Skin of body (tissue), 2 donors: ENCODE measurements around the gene OBSL1. TPM values are rescaled to one million over a fixed set of nuclear protein-coding genes. Genes with fewer than 3 reads are reported as not detected.

ENCODE experiments used
- DNase-seq: peaks from one replicate; lab custom pipeline; 2025; lab: John Stamatoyannopoulos, UW
- total RNA-seq: library from RNA; depleted of rRNA; stranded (reverse); fragments of >200 nt; gene quantifications from one replicate; pipeline ENCODE4 v1.2.3, GENCODE V29; 2014

Gene OBSL1
- total RNA-seq, 1 donor from 2014 or later, result 47.0 TPM

- no peak for DNase-seq
These were observed 3.5 kb downstream of the OBSL1 start for GRCh38 chr2:219567791-219568361.

GRCh38 chr2:219567131-219567530, 4.2 kb downstream of the OBSL1 start:
- no peak for DNase-seq

GRCh38 chr2:219566640-219567039, 4.7 kb downstream of the OBSL1 start:
- DNase-seq, result no peak

GRCh38 chr2:219565130-219566080, 5.9 kb downstream of the OBSL1 start:
- no peak for DNase-seq

- no peak for DNase-seq
These were observed 7.9 kb downstream of the OBSL1 start for GRCh38 chr2:219563271-219563928.

- DNase-seq, result no peak
These were observed 9.0 kb downstream of the OBSL1 start for GRCh38 chr2:219562049-219563020.

- DNase-seq, result no peak
These were observed 9.9 kb downstream of the OBSL1 start for GRCh38 chr2:219561179-219562048.

GRCh38 chr2:219560893-219561178, 10.5 kb downstream of the OBSL1 start:
- DNase-seq, result no peak

GRCh38 chr2:219560037-219560892, 11.1 kb downstream of the OBSL1 start:
- no peak for DNase-seq

GRCh38 chr2:219559156-219559915, 12.0 kb downstream of the OBSL1 start:
- DNase-seq, result no peak

GRCh38 chr2:219557791-219558785, 13.3 kb downstream of the OBSL1 start:
- DNase-seq, result no peak

- no peak for DNase-seq
These were observed 14.0 kb downstream of the OBSL1 start for GRCh38 chr2:219557320-219557719.

GRCh38 chr2:219556413-219556812, 14.9 kb downstream of the OBSL1 start:
- no peak for DNase-seq

GRCh38 chr2:219555956-219556355, 15.4 kb downstream of the OBSL1 start:
- DNase-seq, result no peak

GRCh38 chr2:219554350-219554749, 17.0 kb downstream of the OBSL1 start:
- no peak for DNase-seq

GRCh38 chr2:219553463-219553963, 17.8 kb downstream of the OBSL1 start:
- DNase-seq, result no peak

- no peak for DNase-seq
These were observed 18.2 kb downstream of the OBSL1 start for GRCh38 chr2:219553168-219553417.
